Fibroblast of lung (primary cell): ENCODE measurements around the gene MCTP2.

Source experiments
- EZH2 ChIP-seq: IDR thresholded peaks from 2 replicates; pipeline ENCODE4 v1.5.1; 2012; ENCODE audit warnings: low read length, control low read depth, mild to moderate bottlenecking; ENCODE audit errors: missing control alignments
- TF ChIP-seq, protein P1 (sequence below), 2 donors: IDR thresholded peaks in 1 of 2; conservative IDR thresholded peaks in 1 of 2; 1 replicate in 1 of 2; 2 replicates in 1 of 2; pipeline ENCODE4 v1.5.1; 2011 to 2012; ENCODE audit warnings: low read length in 2 of 2, control low read depth in 1 of 2, inconsistent platforms in 1 of 2, low read depth in 1 of 2, mild to moderate bottlenecking in 1 of 2

DNA sequence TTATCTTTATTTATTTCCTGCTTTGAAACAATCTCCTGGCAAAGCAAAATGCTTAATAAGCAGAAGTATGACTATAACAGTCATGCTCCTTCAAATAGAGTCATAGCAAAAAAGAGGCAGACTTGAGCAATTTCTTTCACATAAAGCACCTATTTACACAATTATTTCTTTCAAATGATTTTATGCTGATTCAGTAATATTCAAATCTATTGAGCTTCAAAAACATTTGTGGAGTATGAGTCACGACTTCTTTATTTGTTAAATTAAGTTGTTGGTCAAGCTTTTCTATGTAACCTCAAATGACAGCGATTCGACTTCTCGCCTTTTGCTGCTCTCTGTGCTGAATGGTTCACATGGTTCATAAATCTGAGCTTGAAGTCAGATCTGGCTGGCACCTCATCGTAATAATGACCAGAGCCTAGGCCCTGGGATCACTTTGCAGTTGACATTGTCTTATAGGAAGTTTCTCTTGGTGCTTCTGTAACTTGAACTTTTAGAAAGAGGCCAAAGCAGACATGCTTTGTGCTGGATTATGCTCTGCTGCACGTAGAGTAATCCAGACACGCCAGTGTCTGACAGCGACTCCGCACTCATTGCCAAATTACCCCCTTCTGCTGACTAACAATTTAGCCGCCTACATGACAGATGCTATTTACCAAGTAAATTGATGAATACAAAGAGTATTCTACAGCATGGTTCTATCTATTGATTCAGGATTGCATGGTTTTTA is 139.0 kb downstream of the MCTP2 start:
- TF ChIP-seq, protein P1, sequence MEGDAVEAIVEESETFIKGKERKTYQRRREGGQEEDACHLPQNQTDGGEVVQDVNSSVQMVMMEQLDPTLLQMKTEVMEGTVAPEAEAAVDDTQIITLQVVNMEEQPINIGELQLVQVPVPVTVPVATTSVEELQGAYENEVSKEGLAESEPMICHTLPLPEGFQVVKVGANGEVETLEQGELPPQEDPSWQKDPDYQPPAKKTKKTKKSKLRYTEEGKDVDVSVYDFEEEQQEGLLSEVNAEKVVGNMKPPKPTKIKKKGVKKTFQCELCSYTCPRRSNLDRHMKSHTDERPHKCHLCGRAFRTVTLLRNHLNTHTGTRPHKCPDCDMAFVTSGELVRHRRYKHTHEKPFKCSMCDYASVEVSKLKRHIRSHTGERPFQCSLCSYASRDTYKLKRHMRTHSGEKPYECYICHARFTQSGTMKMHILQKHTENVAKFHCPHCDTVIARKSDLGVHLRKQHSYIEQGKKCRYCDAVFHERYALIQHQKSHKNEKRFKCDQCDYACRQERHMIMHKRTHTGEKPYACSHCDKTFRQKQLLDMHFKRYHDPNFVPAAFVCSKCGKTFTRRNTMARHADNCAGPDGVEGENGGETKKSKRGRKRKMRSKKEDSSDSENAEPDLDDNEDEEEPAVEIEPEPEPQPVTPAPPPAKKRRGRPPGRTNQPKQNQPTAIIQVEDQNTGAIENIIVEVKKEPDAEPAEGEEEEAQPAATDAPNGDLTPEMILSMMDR (conservative IDR thresholded peaks at IDR 0.05 in 1 of 2, IDR thresholded peaks at IDR 0.05 in 1 of 2; ENCODE audit: low read depth in 1 of 2, low read length in 2 of 2), result no peak
- no peak for TF ChIP-seq EZH2
